Measurements from ENCODE around the gene GOLIM4.

GOLIM4 gene

GRCh38 chr3:168070919-168071318, 24.8 kb downstream of the GOLIM4 start:
- no peak for TF ChIP-seq CTCF (IDR thresholded peaks at IDR 0.05; ENCODE audit: borderline replicate concordance, control extremely low read depth, extremely low read depth, insufficient read depth, missing control alignments)
- no peak for DNase-seq (ENCODE audit: low spot score)
- in situ Hi-C loops (cut with MboI; ENCODE audit: low sequenced_read_pairs, unreplicated experiment), result no loop called here

- in situ Hi-C loops (cut with MboI; ENCODE audit: low sequenced_read_pairs, unreplicated experiment), result no loop called here
Observed at GRCh38 chr3:168068346-168068745, 27.4 kb downstream of the GOLIM4 start.

GRCh38 chr3:168066882-168067281, 28.8 kb downstream of the GOLIM4 start:
- in situ Hi-C loops (cut with MboI; ENCODE audit: low sequenced_read_pairs, unreplicated experiment), result no loop called here
- TF ChIP-seq CTCF (IDR thresholded peaks at IDR 0.05; ENCODE audit: borderline replicate concordance, control extremely low read depth, extremely low read depth, insufficient read depth, missing control alignments), result no peak
- no peak for DNase-seq (ENCODE audit: low spot score)

More at GRCh38 chr3:168068346-168068745, 27.4 kb downstream of the GOLIM4 start:
- TF ChIP-seq CTCF (IDR thresholded peaks at IDR 0.05; ENCODE audit: borderline replicate concordance, control extremely low read depth, extremely low read depth, insufficient read depth, missing control alignments), result no peak
- DNase-seq (ENCODE audit: low spot score), result no peak

- TF ChIP-seq CTCF (IDR thresholded peaks at IDR 0.05; ENCODE audit: borderline replicate concordance, control extremely low read depth, extremely low read depth, insufficient read depth, missing control alignments), result no peak
- no peak for DNase-seq (ENCODE audit: low spot score)
- in situ Hi-C loops (cut with MboI; ENCODE audit: low sequenced_read_pairs, unreplicated experiment), result no loop called here
Observed at GRCh38 chr3:168065569-168065968, 30.2 kb downstream of the GOLIM4 start.

GRCh38 chr3:168063122-168063521, 32.6 kb downstream of the GOLIM4 start:
- no peak for TF ChIP-seq CTCF (IDR thresholded peaks at IDR 0.05; ENCODE audit: borderline replicate concordance, control extremely low read depth, extremely low read depth, insufficient read depth, missing control alignments)
- in situ Hi-C loops (cut with MboI; ENCODE audit: low sequenced_read_pairs, unreplicated experiment), result no loop called here
- no peak for DNase-seq (ENCODE audit: low spot score)

- DNase-seq (ENCODE audit: low spot score), result no peak
- in situ Hi-C loops (cut with MboI; ENCODE audit: low sequenced_read_pairs, unreplicated experiment), result no loop called here
- TF ChIP-seq CTCF (IDR thresholded peaks at IDR 0.05; ENCODE audit: borderline replicate concordance, control extremely low read depth, extremely low read depth, insufficient read depth, missing control alignments), result no peak
Observed at GRCh38 chr3:168062679-168063078, 33.0 kb downstream of the GOLIM4 start.
